H9 (cell line): ENCODE data around the gene DLEC1. TPM values are rescaled to one million over a fixed set of nuclear protein-coding genes. Genes with fewer than 3 reads are reported as not detected.

Source experiments
- DNase-seq: peaks from one replicate; pipeline ENCODE4 v3.0.0-alpha.2; 2017
- H2AFZ ChIP-seq: one replicate; pipeline ENCODE4 v1.6.1; 2013; ENCODE audit warnings: mild to moderate bottlenecking, low read length, control low read depth, moderate library complexity
- H2AK5ac ChIP-seq: 2 replicates; pipeline ENCODE4 v1.6.1; 2013; ENCODE audit warnings: low read length, control low read depth, mixed read lengths; ENCODE audit not compliant: insufficient read length
- H2BK120ac ChIP-seq: one replicate; pipeline ENCODE4 v1.6.1; 2013; ENCODE audit warnings: low read depth, mild to moderate bottlenecking, low read length, control low read depth, inconsistent platforms; ENCODE audit not compliant: poor library complexity, severe bottlenecking
- H2BK12ac ChIP-seq: 2 replicates; pipeline ENCODE4 v1.6.1; 2013; ENCODE audit warnings: low read length, control low read depth, mixed read lengths, low read depth; ENCODE audit not compliant: insufficient read length
- H2BK15ac ChIP-seq: 2 replicates; pipeline ENCODE4 v1.6.1; 2013; ENCODE audit warnings: low read depth, low read length, control low read depth
- H2BK20ac ChIP-seq: one replicate; pipeline ENCODE4 v1.6.1; 2013; ENCODE audit warnings: low read depth, mild to moderate bottlenecking, low read length, control low read depth, inconsistent platforms; ENCODE audit not compliant: poor library complexity, severe bottlenecking
- H2BK5ac ChIP-seq: 2 replicates; pipeline ENCODE4 v1.6.1; 2013; ENCODE audit warnings: low read length, control low read depth, mixed read lengths; ENCODE audit not compliant: insufficient read length
- H3K14ac ChIP-seq: 2 replicates; pipeline ENCODE4 v1.6.1; 2013; ENCODE audit warnings: low read length, control low read depth; ENCODE audit not compliant: insufficient read depth
- H3K18ac ChIP-seq: 2 replicates; pipeline ENCODE4 v1.6.1; 2013; ENCODE audit warnings: low read depth, mild to moderate bottlenecking, mixed read lengths, low read length, control low read depth; ENCODE audit not compliant: insufficient read length
- H3K23ac ChIP-seq: 2 replicates; pipeline ENCODE4 v1.6.1; 2013; ENCODE audit warnings: low read length, control low read depth, mixed read lengths, low read depth; ENCODE audit not compliant: insufficient read length
- H3K23me2 ChIP-seq: 2 replicates; pipeline ENCODE4 v1.6.1; 2013; ENCODE audit warnings: low read depth, mild to moderate bottlenecking, mixed read lengths, low read length, control low read depth; ENCODE audit not compliant: insufficient read length, poor library complexity, severe bottlenecking
- H3K27ac ChIP-seq: 2 replicates; pipeline ENCODE4 v1.5.1; 2013; ENCODE audit warnings: low read length, control low read depth, mixed read lengths, low read depth; ENCODE audit not compliant: insufficient read length
- H3K27me3 ChIP-seq: 2 replicates; pipeline ENCODE4 v1.6.1; 2013; ENCODE audit warnings: low read length, control low read depth, inconsistent platforms; ENCODE audit not compliant: insufficient read depth
- H3K4ac ChIP-seq: 2 replicates; pipeline ENCODE4 v1.6.1; 2013; ENCODE audit warnings: low read depth, mild to moderate bottlenecking, control low read depth, inconsistent platforms, low read length, moderate library complexity
- H3K4me1 ChIP-seq: 2 replicates; pipeline ENCODE4 v1.6.1; 2013; ENCODE audit warnings: low read length, control low read depth, inconsistent platforms; ENCODE audit not compliant: insufficient read depth
- H3K4me2 ChIP-seq: 2 replicates; pipeline ENCODE4 v1.6.1; 2013; ENCODE audit warnings: low read length, control low read depth, mixed read lengths; ENCODE audit not compliant: insufficient read length, insufficient read depth
- H3K56ac ChIP-seq: 2 replicates; pipeline ENCODE4 v1.6.1; 2013; ENCODE audit warnings: low read depth, mild to moderate bottlenecking, mixed read lengths, low read length, control low read depth; ENCODE audit not compliant: insufficient read length
- H3K79me1 ChIP-seq: 2 replicates; pipeline ENCODE4 v1.6.1; 2013; ENCODE audit warnings: low read depth, mild to moderate bottlenecking, moderate library complexity, low read length, control low read depth, inconsistent platforms; ENCODE audit not compliant: insufficient read depth, poor library complexity, severe bottlenecking
- H3K79me2 ChIP-seq: 2 replicates; pipeline ENCODE4 v1.6.1; 2013; ENCODE audit warnings: low read length, control low read depth, inconsistent platforms; ENCODE audit not compliant: insufficient read depth
- H3K9ac ChIP-seq: 2 replicates; pipeline ENCODE4 v1.6.1; 2013; ENCODE audit warnings: low read length, control low read depth, mixed read lengths; ENCODE audit not compliant: insufficient read length; ENCODE audit errors: extremely low read depth
- H3K9me3 ChIP-seq: one replicate; pipeline ENCODE4 v1.6.1; 2013; ENCODE audit warnings: low read depth, low read length, inconsistent platforms; ENCODE audit not compliant: control insufficient read depth
- H3T11ph ChIP-seq: one replicate; pipeline ENCODE4 v1.6.1; 2013; ENCODE audit warnings: mild to moderate bottlenecking, low read length, control low read depth, inconsistent platforms
- H4K20me1 ChIP-seq: one replicate; pipeline ENCODE4 v1.6.1; 2013; ENCODE audit not compliant: control insufficient read depth, insufficient read length, insufficient read depth
- H4K5ac ChIP-seq: 2 replicates; pipeline ENCODE4 v1.6.1; 2013; ENCODE audit warnings: low read depth, mild to moderate bottlenecking, mixed read lengths, low read length, control low read depth; ENCODE audit not compliant: insufficient read length
- H4K8ac ChIP-seq: replicated peaks from 2 replicates; pipeline ENCODE4 v1.6.1; 2013; ENCODE audit warnings: low read length, control low read depth, mixed read lengths, low read depth; ENCODE audit not compliant: insufficient read length
- H4K91ac ChIP-seq: 2 replicates; pipeline ENCODE4 v1.6.1; 2013; ENCODE audit warnings: low read depth, mild to moderate bottlenecking, moderate library complexity, mixed read lengths, low read length, control low read depth; ENCODE audit not compliant: insufficient read length
- H3K27ac Mint-ChIP-seq, 3 experiments: 2 replicates in 2 of 3; 3 replicates in 1 of 3; pipeline ENCODE4 v1.8.0; 2020 to 2021; ENCODE audit warnings: mixed read lengths in 3 of 3, mild to moderate bottlenecking in 1 of 3, moderate library complexity in 1 of 3
- H3K27me3 Mint-ChIP-seq: 2 replicates; pipeline ENCODE4 v1.8.0; 2021; ENCODE audit warnings: low read depth, mild to moderate bottlenecking, moderate library complexity, mixed read lengths
- H3K36me3 Mint-ChIP-seq, 3 experiments: 2 replicates in 2 of 3; 3 replicates in 1 of 3; pipeline ENCODE4 v1.8.0; 2020 to 2021; ENCODE audit warnings: low read depth in 3 of 3, mixed read lengths in 3 of 3; ENCODE audit not compliant: insufficient read depth in 1 of 3
- H3K4me1 Mint-ChIP-seq, 2 experiments: 2 replicates each; pipeline ENCODE4 v1.8.0; 2020; ENCODE audit warnings: mixed read lengths in 2 of 2
- H3K4me3 Mint-ChIP-seq, 2 experiments: 2 replicates in 1 of 2; 3 replicates in 1 of 2; pipeline ENCODE4 v1.8.0; 2020 to 2021; ENCODE audit warnings: mild to moderate bottlenecking in 2 of 2, mixed read lengths in 2 of 2, moderate library complexity in 1 of 2
- H3K9me3 Mint-ChIP-seq, 2 experiments: 2 replicates in 1 of 2; 3 replicates in 1 of 2; pipeline ENCODE4 v1.8.0; 2020; ENCODE audit warnings: mild to moderate bottlenecking in 2 of 2, mixed read lengths in 2 of 2, moderate library complexity in 1 of 2
- CTCF ChIP-seq: fragments of 200-600 bp; sonication (generic); conservative IDR thresholded peaks from 3 replicates; pipeline ENCODE4 v1.8.0; 2021; ENCODE audit warnings: antibody characterized with exemption, mild to moderate bottlenecking
- WGBS: extraction: QIAGEN DNeasy Blood & Tissue Kit; methylation state at CpG from one replicate; pipeline ENCODE4 v1.1.7; 2013; ENCODE audit warnings: missing lambda C conversion rate, low lambda C conversion rate, mixed read lengths; ENCODE audit not compliant: insufficient read length; ENCODE audit errors: extremely low coverage; 5-methylcytosine and 5-hydroxymethylcytosine counted together
- total RNA-seq: library from RNA; stranded (reverse); gene quantifications from 2 replicates; pipeline ENCODE4 v1.2.1, GENCODE V29; 2021

The DLEC1 gene
- total RNA-seq, 1 experiment from 2014 or later = 2.1 TPM

GRCh38 chr3:37993820-37994638 lies 45.0 kb upstream of the DLEC1 start:
- Histone ChIP-seq H3K79me1 (no peaks in the 10 kb centered on the region), H4K20me1 (no peaks in the 10 kb centered on the region), H3K27ac (no peak overlapping the region), H4K91ac (no peak overlapping the region), H2AFZ (no peak overlapping the region), H2BK12ac (no peak overlapping the region), H3K23ac (no peak overlapping the region), H3K4me1 (no peaks in the 10 kb centered on the region; the same call in 1 of the 2 replicates), H2BK120ac (no peak overlapping the region), H3K79me2 (no peaks in the 10 kb centered on the region), H3T11ph (no peak overlapping the region), H2AK5ac (no peak overlapping the region), H3K18ac (peak overlapping the region; percentile 9), H3K4me2 (peak overlapping the region; percentile 38), H2BK20ac (no peak overlapping the region), H3K9ac (no peak overlapping the region), H3K4ac (no peak overlapping the region), H4K8ac (no peak overlapping the region), H3K27me3 (no peaks in the 10 kb centered on the region; the same call in 1 of the 2 replicates), H4K5ac (no peak overlapping the region), H3K56ac (no peak overlapping the region), H2BK15ac (no peak overlapping the region), H3K23me2 (no peaks in the 10 kb centered on the region), H3K9me3 (no peaks in the 10 kb centered on the region), H3K14ac (0 out of 2 replicates have a peak overlapping the region, but pooled peaks have one; percentile 4), H2BK5ac (no peak overlapping the region)
- Mint-ChIP-seq H3K4me3 (peak overlapping the region; percentile 82 to 86), H3K27me3 (peaks cover 21% of the 10 kb centered on the region), H3K36me3 (peaks cover 0 to 2% (median 0%) of the 10 kb centered on the region in 3 experiments; a peak in 1 of 7 replicates), H3K4me1 (peaks cover 19 to 45% of the 10 kb centered on the region in 2 experiments), H3K9me3 (no peaks in the 10 kb centered on the region), H3K27ac (peak overlapping the region in 1 of 3 experiments; percentile 90; a peak in 3 of 7 replicates)
- peak; percentile 76 for DNase-seq
- WGBS = no CpG with 5 or more reads among the region's 49 CpGs
- 0 out of 3 replicates have a peak, but pooled peaks have one; percentile 15 for TF ChIP-seq CTCF
